Middle frontal gyrus (tissue), 1 donor: ENCODE results near the gene CXCL3.
"Not testable (repeated sequence)": the region's sequence is repeated elsewhere in the genome, so short reads cannot be mapped to it uniquely, and the experiment has no call there.

ENCODE experiments used
- DNase-seq: peaks from one replicate; pipeline ENCODE4 v3.0.0-alpha.2; 2015; ENCODE audit warnings: low spot score; ENCODE audit errors: extremely low spot score

Gene CXCL3

DNA sequence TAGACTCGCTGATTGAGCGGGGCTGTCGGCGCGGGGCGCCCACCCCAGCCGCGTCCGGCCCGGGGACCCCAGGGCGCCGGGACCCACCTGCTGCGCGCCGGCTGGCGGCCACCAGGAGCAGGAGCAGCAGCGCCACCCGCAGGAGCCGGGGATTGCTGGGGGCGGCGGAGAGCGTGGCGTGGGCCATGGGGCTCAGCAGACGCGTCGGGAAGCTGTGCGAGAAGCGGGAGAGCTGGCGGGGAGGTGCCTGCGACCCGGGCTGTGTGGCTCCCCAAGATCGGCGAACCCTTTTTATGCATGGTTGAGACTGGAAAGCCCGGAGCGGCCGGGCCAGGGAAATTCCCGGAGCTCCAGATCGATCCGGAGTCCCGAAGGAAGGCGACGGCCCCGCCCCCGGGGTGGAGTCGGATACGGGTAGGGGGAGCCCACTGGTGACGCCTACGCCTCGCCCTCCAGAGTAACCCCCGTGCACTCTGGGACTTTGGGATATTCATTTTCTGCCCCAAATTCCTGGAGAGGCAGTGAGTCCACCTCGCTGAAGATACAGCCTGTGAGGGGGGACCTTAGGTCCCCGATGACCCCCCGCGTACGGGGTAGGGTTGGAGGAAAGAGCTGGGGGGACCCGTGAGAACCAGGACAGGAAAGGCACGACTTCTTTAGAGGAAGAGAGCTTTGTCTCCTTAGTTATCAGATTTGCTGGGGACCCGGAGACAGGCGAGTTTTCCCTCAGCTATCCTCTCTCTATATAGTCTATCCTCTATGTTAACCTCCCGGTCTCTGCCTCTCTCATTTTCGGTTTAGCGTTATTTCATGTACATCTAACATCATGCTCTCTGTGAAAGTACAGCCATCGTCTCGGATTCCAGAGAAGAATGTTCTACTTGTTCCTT, at the start of gene CXCL3:
Gene CXCL3 (minus strand): TSS at position 265 of the 890 bp plus-strand sequence. CDS start 78 bp downstream, at position 187.
- no peak for DNase-seq

GRCh38 chr4:74087481-74087880, 49.0 kb upstream of the CXCL3 start:
- no peak for DNase-seq

DNA sequence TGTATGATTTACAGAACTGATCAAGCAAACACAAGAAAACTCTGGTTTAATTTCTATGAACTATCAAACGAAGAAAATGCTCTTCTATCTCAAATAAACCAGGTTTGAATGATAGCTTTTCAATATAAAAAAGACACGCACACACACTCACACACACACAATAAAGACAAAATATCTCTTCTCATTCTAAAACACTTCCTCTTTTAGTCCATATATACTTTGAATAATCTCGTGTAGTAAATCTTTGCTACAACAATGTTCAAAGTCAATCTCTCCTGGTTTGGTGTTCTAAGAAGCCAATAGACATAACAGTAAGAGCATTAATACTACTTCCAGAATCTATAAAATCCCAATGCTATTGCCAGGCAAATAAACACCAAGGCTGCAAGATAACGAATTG, 47.2 kb upstream of the CXCL3 start:
- DNase-seq, result no peak

- no peak for DNase-seq
Observed at GRCh38 chr4:74084984-74085383, 46.5 kb upstream of the CXCL3 start.

GRCh38 chr4:74083546-74083945, 45.1 kb upstream of the CXCL3 start:
- DNase-seq, result no peak

- DNase-seq, result no peak
Observed at GRCh38 chr4:74081035-74081434, 42.5 kb upstream of the CXCL3 start.

DNA sequence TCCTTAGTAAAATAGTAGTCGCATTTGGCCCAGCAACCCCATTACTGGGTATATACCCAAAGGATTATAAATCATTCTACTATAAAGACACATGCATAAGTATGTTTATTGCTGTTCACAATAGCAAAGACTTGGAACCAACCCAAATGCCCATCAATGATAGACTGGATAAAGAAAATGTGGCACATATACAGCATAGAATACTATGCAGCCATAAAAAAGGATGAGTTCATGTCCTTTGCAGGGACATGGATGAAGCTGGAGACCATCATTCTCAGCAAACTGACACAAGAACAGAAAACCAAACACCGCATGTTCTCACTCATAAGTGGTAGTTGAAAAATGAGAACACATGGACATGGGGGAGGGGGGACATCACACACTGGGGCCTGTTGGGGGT, 41.9 kb upstream of the CXCL3 start:
- not testable (repeated sequence) for DNase-seq

DNA sequence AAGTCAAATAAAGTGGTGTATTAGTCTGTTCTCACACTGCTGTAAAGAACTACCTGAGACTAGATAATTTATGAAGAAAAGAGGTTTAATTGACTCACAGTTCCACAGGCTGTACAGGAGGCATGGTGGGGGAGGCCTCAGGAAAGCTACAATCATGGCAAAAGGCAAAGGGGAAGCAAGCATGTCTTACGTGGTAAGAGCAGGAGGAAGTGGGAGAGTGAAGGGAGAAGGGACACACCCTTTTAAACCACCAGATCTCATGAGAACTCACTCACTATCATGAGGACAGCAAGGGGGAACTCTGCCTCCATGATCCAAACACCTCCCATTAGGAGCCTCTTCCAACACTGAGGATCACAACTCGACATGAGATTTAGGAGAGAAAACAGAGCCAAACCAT, 40.5 kb upstream of the CXCL3 start:
- DNase-seq, result not testable (repeated sequence)

- no peak for DNase-seq
Observed at GRCh38 chr4:74073358-74073757, 34.9 kb upstream of the CXCL3 start.

- no peak for DNase-seq
Observed at GRCh38 chr4:74072739-74073138, 34.2 kb upstream of the CXCL3 start.

DNA sequence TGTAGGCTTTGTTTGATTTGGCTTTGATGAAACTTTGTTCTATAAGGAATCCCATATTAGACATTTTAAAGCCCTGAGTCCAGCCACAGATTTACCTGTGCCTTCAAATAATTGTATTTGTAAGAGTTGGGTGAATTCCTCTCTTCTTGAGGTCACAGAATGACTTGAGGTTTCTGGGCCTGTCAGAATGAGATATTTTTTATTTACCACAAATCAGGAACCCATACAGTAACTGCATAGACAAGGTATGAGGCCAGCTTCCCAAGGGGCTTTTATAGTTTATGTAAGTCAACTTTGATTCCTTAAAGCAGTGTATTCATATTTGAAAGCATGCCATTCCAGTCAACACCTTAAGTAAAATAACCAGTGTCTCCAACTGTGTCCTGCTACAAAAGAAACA, 29.1 kb upstream of the CXCL3 start:
- no peak for DNase-seq

GRCh38 chr4:74066232-74066631, 27.7 kb upstream of the CXCL3 start:
- no peak for DNase-seq

DNA sequence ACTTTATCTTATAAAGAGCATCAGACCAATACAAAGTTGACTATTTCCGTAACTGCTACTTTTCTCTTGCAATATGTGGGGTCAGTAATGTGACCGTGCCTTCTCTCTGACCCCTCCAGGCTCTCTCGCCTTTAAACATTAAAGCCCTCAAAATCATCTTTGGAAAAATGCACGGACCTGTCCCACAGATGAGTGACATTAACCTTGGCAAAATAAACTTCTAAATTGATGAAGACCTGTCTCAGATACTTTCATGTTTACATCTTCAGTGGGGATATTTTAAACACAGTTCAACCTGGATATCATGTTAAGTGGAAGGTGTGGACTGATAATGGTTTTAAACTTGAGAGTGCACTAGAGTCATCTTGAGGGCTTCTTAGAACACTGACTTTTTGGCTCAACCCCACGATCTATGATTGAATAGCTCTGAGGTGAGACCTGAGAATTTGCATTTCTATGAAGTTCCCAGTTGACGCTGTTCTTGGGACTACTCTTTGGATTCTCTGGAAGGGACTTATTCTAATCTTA, 26.7 kb upstream of the CXCL3 start:
- DNase-seq, result no peak

DNA sequence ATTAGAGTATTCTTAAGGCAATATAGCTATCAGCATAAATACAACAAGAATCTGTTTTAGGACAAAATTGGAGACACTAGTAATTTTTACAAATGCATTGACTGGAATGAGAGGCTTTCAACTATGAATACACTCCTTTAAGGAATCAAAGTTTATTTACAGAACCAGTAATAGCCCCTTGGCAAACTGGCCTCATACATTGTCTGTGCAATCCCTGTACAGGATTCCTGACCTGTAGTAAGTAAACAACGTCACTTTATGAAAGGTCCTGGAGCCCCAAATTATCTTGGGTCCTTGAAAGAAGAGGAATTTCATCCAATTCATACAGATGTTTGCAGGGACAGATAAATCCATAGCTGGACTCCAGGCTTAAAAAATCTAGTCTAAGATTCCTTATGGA, 25.4 kb upstream of the CXCL3 start:
- no peak for DNase-seq

DNA sequence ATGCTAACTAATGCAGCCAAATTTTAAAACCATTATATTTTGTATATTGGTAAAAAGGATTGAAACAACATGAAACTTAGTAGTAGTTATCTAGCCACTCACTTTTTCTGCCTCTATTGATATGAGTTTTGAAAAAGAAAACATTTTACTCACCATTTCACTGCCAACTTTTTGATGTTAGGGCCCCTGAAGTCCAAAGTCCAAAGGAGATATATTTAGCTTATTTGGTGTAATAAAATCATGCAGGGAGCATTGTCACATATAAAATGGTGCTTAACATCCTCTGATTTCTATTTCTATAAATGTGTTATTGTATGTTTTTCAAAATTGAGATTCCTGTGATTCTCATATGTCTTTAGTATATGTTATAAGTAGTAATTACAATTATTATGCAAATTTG, 24.5 kb upstream of the CXCL3 start:
- no peak for DNase-seq

GRCh38 chr4:74061430-74061829, 22.9 kb upstream of the CXCL3 start:
- DNase-seq, result no peak

- no peak for DNase-seq
Observed at GRCh38 chr4:74059161-74059829, 20.8 kb upstream of the CXCL3 start.

GRCh38 chr4:74058048-74058651, 19.7 kb upstream of the CXCL3 start:
- DNase-seq, result no peak

DNA sequence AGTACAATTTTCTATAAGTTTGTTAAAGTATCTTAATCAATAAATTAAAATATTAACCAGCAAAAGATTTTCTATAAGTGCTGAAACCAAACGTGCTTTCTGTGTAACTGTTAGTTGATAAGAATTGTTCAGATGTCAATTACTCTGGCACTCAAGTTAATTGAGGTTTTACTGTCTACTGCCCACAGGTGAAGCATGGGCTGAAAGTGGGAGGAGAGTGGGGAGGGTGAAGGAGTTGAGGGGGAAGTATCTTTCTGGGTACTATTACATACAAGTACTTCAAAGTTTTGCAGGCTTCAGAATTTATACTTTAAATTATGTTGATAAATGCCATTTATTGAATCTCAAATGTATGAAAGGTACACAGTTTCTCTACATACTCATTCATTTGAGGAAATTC, 19.1 kb upstream of the CXCL3 start:
- no peak for DNase-seq

- no peak for DNase-seq
Observed at GRCh38 chr4:74056858-74057562, 18.5 kb upstream of the CXCL3 start.

DNA sequence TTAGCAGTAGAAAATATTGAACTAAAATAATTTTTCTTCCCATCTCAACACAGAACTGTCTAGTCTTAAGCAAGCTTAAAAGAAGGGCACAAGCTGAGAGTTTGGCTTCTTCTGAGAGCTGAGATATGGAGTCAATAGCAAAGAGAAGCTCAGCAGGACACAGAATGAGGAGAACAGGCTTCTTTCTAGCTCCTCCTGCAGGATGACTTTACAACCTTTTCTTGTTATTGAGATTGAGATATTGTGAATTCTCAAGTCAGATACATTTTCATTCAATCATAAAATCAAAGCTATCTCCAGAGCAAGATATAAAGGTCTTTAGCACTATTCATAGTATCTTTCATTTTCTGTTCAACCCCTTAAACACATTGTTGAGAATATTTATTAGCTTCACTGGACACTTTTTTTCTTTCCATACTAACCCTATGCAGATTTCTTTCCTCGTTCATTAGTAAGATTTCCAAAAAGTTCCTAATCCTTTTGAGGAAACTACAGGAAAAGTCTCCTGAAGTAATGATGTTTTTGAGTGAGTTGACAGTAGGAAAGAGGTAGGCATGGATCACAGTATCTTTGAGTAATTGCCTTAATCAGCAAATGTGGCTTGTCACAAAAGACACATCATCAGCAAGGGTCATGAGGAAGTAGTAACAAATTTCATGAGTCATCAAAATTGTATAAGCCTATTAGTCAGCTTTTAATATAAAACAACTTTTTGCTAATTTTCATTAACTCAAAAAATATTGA, 17.8 kb upstream of the CXCL3 start:
- DNase-seq, result no peak
